H1 (cell line): Measurements from ENCODE around the gene CNIH3. TPM values are rescaled to one million over a fixed set of nuclear protein-coding genes. Genes with fewer than 3 reads are reported as not detected.

ENCODE experiments used
- CTCF ChIA-PET: fragments of 300-600 bp; sonication (Branson Sonifier 250); formaldehyde crosslinking; loops from one replicate; lab custom pipeline; 2021; ENCODE audit not compliant: partially characterized antibody; lab: Charles Lee
- POLR2A ChIA-PET: fragments of 300-600 bp; sonication (Branson Sonifier 250); formaldehyde crosslinking; loops from one replicate; lab custom pipeline; 2021; ENCODE audit warnings: inconsistent platforms; ENCODE audit not compliant: partially characterized antibody; lab: Charles Lee
- DNase-seq, 2 experiments: peaks; one replicate each; pipeline versions ENCODE4 v3.0.0 to v3.0.0-alpha.2; 2010 to 2022; ENCODE audit warnings: low spot score in 2 of 2, low read depth in 1 of 2, mixed read lengths in 1 of 2
- FAIRE-seq: peaks from 2 replicates; lab custom pipeline; 2011; peaks lifted over from hg19 to GRCh38; lab: Jason Lieb, UNC
- H2AFZ ChIP-seq: 2 replicates; pipeline ENCODE4 v1.8.1; 2012; ENCODE audit warnings: low read length, inconsistent platforms
- H2AK5ac ChIP-seq: 2 replicates; pipeline ENCODE4 v1.6.1; 2013; ENCODE audit warnings: low read depth, low read length
- H2BK120ac ChIP-seq: replicated peaks from 2 replicates; pipeline ENCODE3; 2013; ENCODE audit warnings: low read depth, low read length, inconsistent platforms
- H2BK12ac ChIP-seq: 2 replicates; pipeline ENCODE4 v1.6.1; 2013; ENCODE audit warnings: low read depth, low read length
- H2BK15ac ChIP-seq: 2 replicates; pipeline ENCODE4 v1.6.1; 2013; ENCODE audit warnings: low read length
- H2BK20ac ChIP-seq: 2 replicates; pipeline ENCODE4 v1.6.1; 2013; ENCODE audit warnings: low read length
- H2BK5ac ChIP-seq: 2 replicates; pipeline ENCODE4 v1.6.1; 2013; ENCODE audit warnings: low read depth, low read length
- H3K14ac ChIP-seq: 2 replicates; pipeline ENCODE4 v1.6.1; 2013; ENCODE audit warnings: inconsistent platforms; ENCODE audit not compliant: insufficient read length
- H3K18ac ChIP-seq: 2 replicates; pipeline ENCODE4 v1.6.1; 2013; ENCODE audit warnings: low read length; ENCODE audit errors: extremely low read depth
- H3K23ac ChIP-seq: 2 replicates; pipeline ENCODE4 v1.6.1; 2013; ENCODE audit warnings: inconsistent platforms; ENCODE audit not compliant: insufficient read length
- H3K23me2 ChIP-seq: 2 replicates; pipeline ENCODE4 v1.6.1; 2013; ENCODE audit warnings: low read depth, low read length
- H3K27ac ChIP-seq: 2 replicates; pipeline ENCODE4 v1.6.1; 2011; ENCODE audit warnings: low read depth, low read length, inconsistent platforms
- H3K27me3 ChIP-seq, 4 experiments: replicated peaks in 1 of 4; 1 replicate in 1 of 4; 2 replicates in 3 of 4; pipeline versions ENCODE4 v1.6.1 to v1.8.1; 2011 to 2013; ENCODE audit warnings: low read length in 3 of 4, mild to moderate bottlenecking in 3 of 4, inconsistent platforms in 2 of 4, mixed read lengths in 2 of 4, moderate library complexity in 1 of 4; ENCODE audit not compliant: control insufficient read depth in 3 of 4, insufficient read depth in 3 of 4; ENCODE audit errors: extremely low read depth in 1 of 4
- H3K36me3 ChIP-seq, 4 experiments: 2 replicates each; pipeline versions ENCODE4 v1.6.1 to v1.8.1; 2011 to 2013; ENCODE audit warnings: mild to moderate bottlenecking in 4 of 4, low read length in 3 of 4, moderate library complexity in 2 of 4, control low read depth in 1 of 4, inconsistent platforms in 1 of 4; ENCODE audit not compliant: insufficient read depth in 4 of 4, control insufficient read depth in 2 of 4
- H3K4ac ChIP-seq: replicated peaks from 2 replicates; pipeline ENCODE3; 2013; ENCODE audit warnings: low read length, low read depth, mixed read lengths, inconsistent platforms; ENCODE audit not compliant: insufficient read length
- H3K4me1 ChIP-seq, 4 experiments: replicated peaks in 1 of 4; 1 replicate in 1 of 4; 2 replicates in 3 of 4; pipeline versions ENCODE4 v1.6.1 to v1.8.1; 2011 to 2013; ENCODE audit warnings: low read length in 3 of 4, inconsistent platforms in 2 of 4, mixed read lengths in 1 of 4; ENCODE audit not compliant: insufficient read depth in 4 of 4, control insufficient read depth in 3 of 4
- H3K4me2 ChIP-seq, 2 experiments: 2 replicates each; pipeline versions ENCODE4 v1.6.1 to v1.8.1; 2011 to 2013; ENCODE audit warnings: low read depth in 2 of 2, low read length in 2 of 2, control low read depth in 1 of 2, inconsistent platforms in 1 of 2, mild to moderate bottlenecking in 1 of 2; ENCODE audit not compliant: insufficient read depth in 1 of 2
- H3K4me3 ChIP-seq, 4 experiments: fragments of 200-600, 300-600 bp in 1 of 4; sonication (generic), shearing (Covaris generic), sonication (Bioruptor Twin) in 1 of 4; 2 replicates each; pipeline versions ENCODE4 v1.5.1 to v1.8.1; 2011 to 2016; ENCODE audit warnings: low read length in 4 of 4, low read depth in 3 of 4, control low read depth in 2 of 4, inconsistent platforms in 2 of 4, mild to moderate bottlenecking in 2 of 4, mixed read lengths in 1 of 4, moderate library complexity in 1 of 4; ENCODE audit not compliant: insufficient read depth in 2 of 4; ENCODE audit errors: extremely low read depth in 1 of 4
- H3K56ac ChIP-seq: replicated peaks from 2 replicates; pipeline ENCODE3; 2013; ENCODE audit warnings: low read depth, mild to moderate bottlenecking, mixed read lengths, low read length, inconsistent platforms; ENCODE audit not compliant: insufficient read length
- H3K79me1 ChIP-seq: 2 replicates; pipeline ENCODE4 v1.6.1; 2013; ENCODE audit warnings: low read depth, low read length, control low read depth
- H3K79me2 ChIP-seq, 2 experiments: 2 replicates each; pipeline versions ENCODE4 v1.6.1 to v1.8.1; 2012 to 2013; ENCODE audit warnings: low read length in 2 of 2, mild to moderate bottlenecking in 2 of 2, inconsistent platforms in 1 of 2; ENCODE audit not compliant: insufficient read depth in 2 of 2, control insufficient read depth in 1 of 2
- H3K9ac ChIP-seq, 4 experiments: replicated peaks in 1 of 4; 1 replicate in 1 of 4; 2 replicates in 3 of 4; pipeline versions ENCODE4 v1.6.1 to v1.8.1; 2011 to 2013; ENCODE audit warnings: low read depth in 3 of 4, low read length in 3 of 4, control low read depth in 2 of 4, mild to moderate bottlenecking in 2 of 4, moderate library complexity in 2 of 4, inconsistent platforms in 1 of 4; ENCODE audit errors: extremely low read depth in 1 of 4
- H3K9me3 ChIP-seq, 2 experiments: 2 replicates each; pipeline versions ENCODE4 v1.6.1 to v1.8.1; 2012 to 2013; ENCODE audit warnings: mild to moderate bottlenecking in 2 of 2, moderate library complexity in 2 of 2, control low read depth in 1 of 2, inconsistent platforms in 1 of 2, low read depth in 1 of 2, low read length in 1 of 2, mixed read lengths in 1 of 2; ENCODE audit not compliant: insufficient read depth in 2 of 2
- H4K20me1 ChIP-seq, 2 experiments: replicated peaks in 1 of 2; 2 replicates each; pipeline versions ENCODE3 to v1.8.1; 2011 to 2013; ENCODE audit warnings: inconsistent platforms in 2 of 2, low read length in 2 of 2, mild to moderate bottlenecking in 1 of 2; ENCODE audit not compliant: insufficient read depth in 2 of 2, control insufficient read depth in 1 of 2
- H4K5ac ChIP-seq: 2 replicates; pipeline ENCODE4 v1.6.1; 2013; ENCODE audit warnings: low read length, low read depth, mixed read lengths, inconsistent platforms; ENCODE audit not compliant: insufficient read length
- H4K8ac ChIP-seq: 2 replicates; pipeline ENCODE4 v1.8.0; 2013; ENCODE audit warnings: mild to moderate bottlenecking, moderate library complexity, low read length, inconsistent platforms; ENCODE audit not compliant: insufficient read depth; ENCODE audit errors: extremely low read depth
- H4K91ac ChIP-seq: replicated peaks from 2 replicates; pipeline ENCODE3; 2013; ENCODE audit warnings: low read length, mixed read lengths, inconsistent platforms; ENCODE audit not compliant: insufficient read length
- BRCA1 ChIP-seq: IDR thresholded peaks from 2 replicates; pipeline ENCODE4 v1.6.1; 2012; ENCODE audit warnings: low read depth, low read length, improper control_type of control experiment
- CHD2 ChIP-seq: IDR thresholded peaks from 2 replicates; pipeline ENCODE4 v1.6.1; 2012; ENCODE audit warnings: low read length, improper control_type of control experiment
- E2F6 ChIP-seq: IDR thresholded peaks from 2 replicates; pipeline ENCODE4 v1.6.1; 2012; ENCODE audit warnings: inconsistent platforms
- EZH2 ChIP-seq: fragments of 200-600 bp; sonication (generic); IDR thresholded peaks from 2 replicates; pipeline ENCODE4 v1.7.1; 2012; ENCODE audit warnings: low read depth, mild to moderate bottlenecking, moderate library complexity, low read length, inconsistent platforms; ENCODE audit not compliant: severe bottlenecking
- GABPA ChIP-seq: IDR thresholded peaks from 2 replicates; pipeline ENCODE4 v1.6.1; 2011; ENCODE audit warnings: mild to moderate bottlenecking, low read length, moderate library complexity, borderline replicate concordance; ENCODE audit not compliant: insufficient read depth
- KDM1A ChIP-seq: fragments of 200-600, 300-600 bp; sonication (generic); IDR thresholded peaks from 2 replicates; pipeline ENCODE4 v1.7.1; 2016; ENCODE audit warnings: mild to moderate bottlenecking, low read length, borderline replicate concordance
- POU5F1 ChIP-seq: IDR thresholded peaks from 2 replicates; pipeline ENCODE4 v1.6.1; 2011; ENCODE audit warnings: low read depth, mild to moderate bottlenecking, low read length, moderate library complexity
- RAD21 ChIP-seq, 2 experiments: IDR thresholded peaks in 1 of 2; conservative IDR thresholded peaks in 1 of 2; 2 replicates each; pipeline ENCODE4 v1.6.1; 2011; ENCODE audit warnings: low read depth in 2 of 2, low read length in 2 of 2, improper control_type of control experiment in 1 of 2, inconsistent platforms in 1 of 2, mild to moderate bottlenecking in 1 of 2, moderate library complexity in 1 of 2
- TEAD4 ChIP-seq: IDR thresholded peaks from 2 replicates; pipeline ENCODE4 v1.6.1; 2012; ENCODE audit warnings: low read depth, low read length, inconsistent platforms, mixed read lengths
- YY1 ChIP-seq: IDR thresholded peaks from 2 replicates; pipeline ENCODE4 v1.6.1; 2011; ENCODE audit warnings: low read depth, mild to moderate bottlenecking, low read length
- WGBS, 2 experiments: shearing (Covaris generic) in 1 of 2; methylation state at CpG; one replicate each; pipeline versions ENCODE4 v1.1.6 to v1.1.7; 2013 to 2015; ENCODE audit warnings: low lambda C conversion rate in 2 of 2, mixed read lengths in 2 of 2, inconsistent platforms in 1 of 2, low coverage in 1 of 2, missing lambda C conversion rate in 1 of 2; ENCODE audit not compliant: insufficient replicate concordance in 2 of 2, insufficient coverage in 1 of 2, insufficient read length in 1 of 2; ENCODE audit errors: extremely low coverage in 1 of 2, missing lambda C conversion rate in 1 of 2; 5-methylcytosine and 5-hydroxymethylcytosine counted together
- polyA plus RNA-seq, 7 experiments: library from polyadenylated mRNA; depleted of rRNA in 3 of 7; stranded (reverse) in 5 of 7; unstranded in 2 of 7; fragments of >200 nt in 5 of 7; fragments of 200-250 nt in 2 of 7; gene quantifications; 1 replicate in 5 of 7; 2 replicates in 1 of 7; 4 replicates in 1 of 7; pipeline versions ENCODE4 v1.2.1 to v1.2.3, GENCODE V29; 2011 to 2013; ENCODE audit warnings: missing spikeins in 2 of 7, mixed read lengths in 2 of 7
- total RNA-seq: library from RNA; stranded (reverse); fragmentation: NEBNext Ultra II Directional; extraction: Animal tissue kit (Norgen Biotek cat#: 25700); gene quantifications from 2 replicates; pipeline ENCODE4 v1.2.1, GENCODE V29; 2021

The CNIH3 gene
- total and polyA plus RNA-seq, 2 of the 8 experiments (the other 6 are each of a cell fraction or from before 2014, with no cell fraction given), result 3.7 to 5.6 TPM

- TF ChIP-seq BRCA1 (no peak), TEAD4 (no peak), POU5F1 (no peak), CHD2 (no peak), YY1 (no peak), EZH2 (no peak), KDM1A (no peak), GABPA (no peak), RAD21 (IDR thresholded peaks at IDR 0.05 in 1 of 2, conservative IDR thresholded peaks at IDR 0.05 in 1 of 2; ENCODE audit: low read depth in 2 of 2, low read length in 2 of 2) (no peak), E2F6 (no peak)
Observed at GRCh38 chr1:224587051-224587450, 29.1 kb upstream of the CNIH3 start.

More at GRCh38 chr1:224587051-224587450, 29.1 kb upstream of the CNIH3 start:
- Histone ChIP-seq H3K79me2 (no peaks in the 10 kb centered on the region), H2BK5ac (no peak overlapping the region), H3K9me3 (no peaks in the 10 kb centered on the region), H2BK15ac (no peak overlapping the region), H4K5ac (no peak overlapping the region), H2BK20ac (no peak overlapping the region; the same call in 1 of the 2 replicates), H3K23ac (no peak overlapping the region), H3K18ac (no peak overlapping the region), H3K36me3 (no peaks in the 10 kb centered on the region), H3K14ac (no peak overlapping the region), H4K8ac (no peak overlapping the region), H3K27ac (no peak overlapping the region), H2BK120ac (no peak overlapping the region), H2AK5ac (no peak overlapping the region), H2AFZ (no peak overlapping the region), H3K4me2 (no peak overlapping the region), H2BK12ac (no peak overlapping the region), H3K23me2 (no peaks in the 10 kb centered on the region), H3K79me1 (no peaks in the 10 kb centered on the region), H3K27me3 (no peaks in the 10 kb centered on the region), H3K9ac (no peak overlapping the region), H3K4ac (no peak overlapping the region), H3K4me3 (no peak overlapping the region), H3K56ac (no peak overlapping the region), H4K20me1 (no peaks in the 10 kb centered on the region), H4K91ac (no peak overlapping the region), H3K4me1 (peaks cover 0 to 14% (median 6%) of the 10 kb centered on the region in 4 experiments; a peak in 3 of 7 replicates)
- WGBS, 2 experiments, result 82% methylated on average over 3 of the region's 3 CpGs; no CpG with 5 or more reads in 1 of the 2 experiments
- FAIRE-seq (no peak), DNase-seq (no peak)
- CTCF ChIA-PET, result no interaction called here
- POLR2A ChIA-PET, result no interaction called here
